GM19328 (cell line): ENCODE results near the gene TSC22D1.

Experiments used
- ATAC-seq: cut with Tn5 transposase; IDR thresholded peaks from one replicate; pipeline ENCODE4 v1.9.1; 2021; ENCODE audit warnings: mild to moderate bottlenecking, moderate library complexity; ENCODE audit not compliant: unreplicated experiment

Gene TSC22D1

DNA sequence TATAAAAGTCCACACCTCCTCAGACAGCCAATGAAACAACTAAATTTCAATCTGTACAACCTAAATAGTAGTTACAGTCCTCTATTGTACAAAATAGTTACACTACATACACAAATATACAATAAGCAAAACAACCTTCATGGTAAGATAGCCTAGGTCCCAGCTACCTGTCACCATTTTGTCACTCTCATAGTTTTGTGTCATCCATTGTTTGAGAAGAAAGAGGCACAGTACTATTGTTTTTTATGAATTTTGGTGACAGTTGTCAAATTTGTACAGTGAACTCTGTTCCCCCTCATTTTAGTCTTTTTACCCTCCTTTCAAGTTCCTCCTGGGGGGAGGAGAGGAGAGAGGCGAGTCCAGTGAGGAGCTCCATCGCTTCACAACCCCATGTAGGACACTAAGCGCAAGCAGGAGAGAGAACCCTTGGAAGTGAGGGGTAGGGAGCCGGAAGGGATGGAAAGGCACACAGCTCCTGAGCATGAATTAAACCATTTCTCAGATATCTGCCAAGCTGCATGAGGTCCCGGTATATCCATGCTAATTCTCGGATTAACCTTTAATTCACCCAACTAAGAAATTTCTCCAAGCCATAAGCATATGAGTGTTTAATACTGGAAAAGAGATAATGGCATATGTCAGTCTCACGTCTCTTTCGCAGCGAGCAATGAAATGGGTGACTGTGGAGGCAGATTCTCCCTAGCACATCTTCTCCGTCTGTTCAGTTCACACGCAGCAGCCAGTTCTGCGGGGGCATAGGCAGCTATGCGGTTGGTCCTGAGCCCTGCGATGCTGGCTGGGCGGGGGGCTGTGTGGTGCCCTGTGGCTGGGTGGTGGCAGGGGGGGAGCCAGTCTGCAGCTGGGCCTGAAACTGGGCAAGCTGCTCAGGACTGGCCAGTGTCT lies 142.0 kb downstream of the TSC22D1 start:
- ATAC-seq, result no peak

DNA sequence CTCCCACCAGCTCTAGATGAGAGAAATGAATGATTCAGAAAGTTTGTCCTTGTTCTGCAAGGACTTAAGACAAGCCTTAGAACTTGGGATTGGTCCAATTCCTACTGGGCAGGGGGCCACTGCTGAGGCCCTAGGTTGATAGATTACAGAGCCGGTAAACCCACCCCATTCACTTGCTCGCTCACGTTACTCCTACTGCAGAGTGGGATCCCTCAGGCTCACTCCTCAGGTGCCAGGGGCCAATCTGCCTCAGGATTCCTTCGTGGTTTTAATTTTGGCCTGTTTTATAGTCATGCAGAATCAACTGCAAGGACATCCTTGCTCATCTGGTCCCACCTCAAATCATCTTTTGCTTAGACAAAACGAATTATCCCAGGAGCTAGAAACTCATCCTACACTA lies 143.5 kb downstream of the TSC22D1 start:
- no peak for ATAC-seq

DNA sequence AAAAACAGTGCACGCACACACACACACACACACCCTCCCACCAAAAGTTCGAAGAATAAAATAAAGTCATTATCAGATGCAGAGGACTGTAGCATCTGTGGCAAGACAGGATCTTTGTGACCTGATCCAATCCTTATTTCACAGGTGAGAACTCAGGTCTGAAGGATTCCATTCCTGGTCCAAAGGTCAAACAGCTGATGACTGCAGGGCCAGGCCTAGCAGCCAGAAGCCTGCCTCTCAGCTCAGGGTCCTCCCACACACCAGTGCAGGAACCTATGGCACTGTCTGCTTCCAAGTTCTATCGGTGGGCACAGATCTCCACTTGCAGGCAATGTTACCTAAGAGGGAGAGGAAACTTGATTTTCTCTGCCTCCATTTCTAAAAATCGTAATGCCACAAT lies 145.0 kb downstream of the TSC22D1 start:
- ATAC-seq, result no peak

DNA sequence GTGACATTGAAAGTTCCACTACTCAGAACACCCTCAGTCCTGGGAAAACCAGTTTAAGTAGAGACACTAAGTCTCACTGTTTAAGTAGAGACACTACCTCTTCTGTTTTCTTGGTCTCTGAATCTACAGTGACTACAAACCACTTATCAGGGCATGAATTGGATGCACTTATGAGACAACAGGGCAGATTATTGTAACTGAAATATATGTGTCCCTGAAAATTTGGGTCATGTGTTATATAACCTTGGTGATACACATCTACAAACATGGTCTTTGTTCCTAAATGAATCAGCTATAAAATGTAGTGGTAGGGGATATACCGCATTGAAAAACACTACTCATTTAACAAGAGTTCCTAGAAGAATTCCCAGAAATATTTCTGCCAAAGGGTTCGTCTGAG lies 146.8 kb downstream of the TSC22D1 start:
- no peak for ATAC-seq

DNA sequence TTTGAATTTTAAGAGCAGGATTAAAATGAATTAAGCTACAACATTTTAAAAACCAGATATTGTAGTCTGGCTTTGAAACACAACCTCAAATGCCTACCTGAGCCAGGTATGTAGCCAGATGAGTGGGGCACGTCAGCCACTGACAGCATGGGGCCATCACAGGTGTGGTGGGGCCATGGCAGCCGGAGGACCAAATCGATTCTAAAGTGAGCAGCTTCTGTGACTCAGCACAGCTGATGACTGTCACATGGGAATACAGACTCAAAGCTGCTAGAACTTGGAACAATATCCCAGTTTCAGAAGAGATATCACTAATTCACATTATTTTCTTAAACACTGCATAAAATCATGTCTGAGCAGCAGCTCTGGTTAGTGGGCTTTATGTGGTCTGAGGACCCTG lies 149.7 kb downstream of the TSC22D1 start:
- ATAC-seq, result no peak

- ATAC-seq, result no peak
Observed at GRCh38 chr13:44425815-44426078, 150.4 kb downstream of the TSC22D1 start.

DNA sequence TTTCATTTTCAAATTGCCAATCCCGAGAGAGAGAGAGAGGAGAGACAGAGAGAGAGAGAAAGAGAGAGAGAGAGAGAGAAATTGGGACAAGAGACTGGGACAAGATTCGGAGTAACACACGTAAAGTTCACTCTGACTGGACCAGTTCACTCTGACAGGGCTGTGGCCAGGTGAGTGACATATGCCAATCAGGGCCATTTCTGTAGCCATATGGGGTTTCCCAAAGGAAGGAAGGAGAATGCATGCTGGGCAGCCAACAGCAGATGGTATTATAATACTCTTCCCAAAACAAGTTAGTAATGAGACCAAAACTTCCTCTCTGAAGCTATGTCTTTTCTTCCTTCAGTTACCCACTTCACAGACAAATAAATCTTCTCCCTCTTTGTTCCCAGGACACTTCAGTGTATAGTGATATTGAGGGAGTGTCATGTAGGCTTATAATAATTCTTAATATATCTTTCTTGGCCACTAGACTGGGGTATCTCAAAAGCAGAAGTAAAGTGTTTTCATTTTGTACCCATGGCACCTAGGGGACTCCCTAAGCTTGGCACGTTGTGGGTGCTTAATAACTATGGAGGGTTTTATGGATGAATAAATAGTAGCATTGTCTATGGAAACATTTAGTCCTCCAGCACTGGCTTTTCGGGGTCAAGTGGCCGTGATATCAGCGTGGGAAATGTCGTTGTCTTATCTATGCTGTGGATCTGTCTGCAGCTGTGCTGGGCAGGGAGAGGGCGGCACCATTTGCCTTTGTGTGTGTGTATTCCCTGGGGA lies 150.9 kb downstream of the TSC22D1 start:
- ATAC-seq, result no peak

DNA sequence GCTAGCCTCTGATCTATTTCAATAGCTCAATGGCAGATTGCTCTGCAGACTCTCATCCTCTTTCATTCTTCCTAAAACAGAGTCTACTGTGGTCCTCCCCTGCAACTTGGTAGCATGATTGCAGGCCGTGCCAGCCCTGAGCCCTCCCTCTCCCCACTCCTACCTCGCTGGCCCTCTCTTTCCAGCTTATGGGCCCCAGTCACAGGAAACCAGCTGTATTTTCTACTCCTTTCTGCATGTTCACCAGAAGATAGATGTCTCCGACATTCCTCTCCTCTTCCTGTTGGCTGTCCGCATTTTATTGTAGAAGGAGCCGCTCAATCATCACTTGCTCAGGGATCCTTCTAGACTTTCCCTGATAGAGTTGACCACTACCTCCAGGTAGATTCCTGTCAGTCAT lies 152.3 kb downstream of the TSC22D1 start:
- ATAC-seq, result no peak

GRCh38 chr13:44422755-44423643 lies 153.1 kb downstream of the TSC22D1 start:
- no peak for ATAC-seq

DNA sequence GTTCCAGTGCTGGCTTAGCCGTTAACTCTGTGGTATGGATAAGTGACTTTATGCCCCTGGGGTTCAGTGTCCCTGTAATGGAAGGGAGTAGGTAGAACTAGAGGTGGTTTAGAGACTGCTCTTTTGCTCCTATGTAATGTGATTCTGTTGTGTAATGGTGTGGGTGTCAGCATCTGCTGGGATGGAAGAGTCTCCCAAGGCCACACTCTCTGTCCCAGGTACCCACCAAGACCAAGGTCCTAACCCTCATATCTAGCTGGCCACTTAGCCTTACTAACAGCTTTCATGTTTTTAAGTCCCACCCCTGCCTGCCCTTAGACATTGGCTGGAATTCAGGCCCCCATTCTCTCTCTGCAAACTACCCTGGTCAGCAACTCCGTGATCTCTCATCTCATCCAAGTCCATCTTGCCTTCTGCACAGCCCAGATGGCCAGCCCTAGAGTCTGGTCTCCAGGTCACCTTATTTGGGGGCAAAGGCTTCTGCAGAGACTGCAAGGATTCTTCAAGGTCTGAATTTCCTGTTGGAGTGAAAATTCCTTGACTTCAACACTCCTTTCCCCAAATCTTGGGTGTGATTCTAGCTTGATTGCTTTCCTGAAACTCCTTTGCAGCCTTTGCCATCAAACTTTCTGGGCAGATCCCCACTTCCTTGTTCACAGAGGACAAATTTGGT lies 154.1 kb downstream of the TSC22D1 start:
- ATAC-seq, result no peak

DNA sequence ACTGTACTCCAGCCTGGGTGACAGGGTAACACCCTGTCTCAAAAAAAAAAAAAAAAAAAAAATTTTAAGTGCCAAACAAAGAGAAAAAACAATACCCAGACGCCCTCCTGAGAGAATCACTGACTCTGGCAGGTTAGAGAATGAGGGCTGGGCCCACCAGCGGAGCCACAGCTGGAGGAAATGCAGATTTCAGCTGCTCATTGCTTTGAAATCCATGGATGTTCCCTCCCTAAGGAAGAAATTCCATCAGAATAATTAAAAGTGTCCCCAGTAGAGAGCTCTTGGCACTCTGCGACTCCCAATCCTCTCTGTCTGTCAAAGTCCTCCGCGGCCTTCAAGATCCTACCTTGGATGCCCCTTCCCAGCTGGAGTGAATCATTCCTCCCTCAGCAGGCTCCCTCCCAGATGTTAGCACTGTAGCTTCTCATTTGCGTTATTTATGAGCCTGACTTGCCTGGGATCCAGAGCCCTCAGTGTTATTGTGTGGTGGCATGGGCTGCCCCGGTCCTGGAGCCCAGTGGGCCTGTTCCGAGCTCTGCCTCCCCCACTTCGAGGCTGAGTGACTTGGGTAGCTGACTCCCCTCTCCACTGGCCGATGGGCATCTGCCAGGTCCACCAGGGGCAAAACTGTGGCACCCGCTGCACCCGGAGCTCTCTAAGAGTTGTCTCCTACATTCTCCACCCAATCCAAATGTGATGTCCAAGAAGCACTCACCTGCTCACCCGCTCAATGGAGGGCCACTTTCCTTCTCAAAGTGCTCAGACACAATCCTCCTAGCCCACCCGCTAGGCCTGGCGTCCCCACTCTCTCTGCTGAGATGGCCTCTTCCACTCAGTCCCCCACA lies 155.5 kb downstream of the TSC22D1 start:
- ATAC-seq, result no peak

GRCh38 chr13:44417876-44418275 lies 158.3 kb downstream of the TSC22D1 start:
- ATAC-seq, result no peak

GRCh38 chr13:44417446-44417845 lies 158.7 kb downstream of the TSC22D1 start:
- no peak for ATAC-seq

GRCh38 chr13:44416744-44417143 lies 159.4 kb downstream of the TSC22D1 start:
- no peak for ATAC-seq

DNA sequence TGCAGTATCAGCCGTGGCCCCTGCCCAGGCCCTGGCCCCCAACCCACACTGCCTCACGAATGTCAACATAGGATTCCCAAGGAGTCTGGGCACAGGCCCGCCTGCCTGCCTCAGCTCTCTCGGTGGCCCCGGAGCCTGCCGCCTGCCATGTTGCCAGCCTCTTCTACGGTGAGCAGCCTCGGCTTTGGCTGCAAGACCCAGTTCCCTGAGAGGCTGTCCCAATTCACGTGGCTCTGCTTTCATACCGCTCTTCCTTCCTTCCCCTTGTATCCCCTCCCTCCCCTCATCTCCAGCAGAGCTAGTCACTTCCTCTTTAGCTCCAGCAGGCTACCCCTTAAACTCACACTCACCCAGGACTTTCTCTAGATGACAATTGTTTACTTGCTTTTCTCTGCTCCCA lies 159.8 kb downstream of the TSC22D1 start:
- no peak for ATAC-seq

GRCh38 chr13:44415815-44416214 lies 160.3 kb downstream of the TSC22D1 start:
- ATAC-seq, result no peak

- ATAC-seq, result no peak
Observed at GRCh38 chr13:44414716-44415115, 161.4 kb downstream of the TSC22D1 start.

DNA sequence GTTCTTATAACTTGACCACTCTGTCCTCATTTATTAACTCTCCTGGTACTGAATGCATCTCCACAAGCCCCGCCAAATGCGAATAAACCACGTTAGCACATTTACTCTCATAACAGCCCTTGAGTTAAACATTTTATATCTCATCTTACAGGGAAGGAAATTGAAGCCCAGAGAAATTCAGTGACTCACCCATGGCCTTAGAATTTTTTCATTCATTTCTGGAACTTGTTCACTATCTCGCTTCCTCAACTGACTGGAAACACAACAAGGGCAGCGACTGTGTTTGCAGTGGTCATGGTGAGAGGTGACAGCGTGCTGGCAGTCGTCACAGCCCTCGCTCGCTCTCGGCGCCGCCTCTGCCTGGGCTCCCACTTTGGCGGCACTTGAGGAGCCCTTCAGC lies 163.0 kb downstream of the TSC22D1 start:
- no peak for ATAC-seq

DNA sequence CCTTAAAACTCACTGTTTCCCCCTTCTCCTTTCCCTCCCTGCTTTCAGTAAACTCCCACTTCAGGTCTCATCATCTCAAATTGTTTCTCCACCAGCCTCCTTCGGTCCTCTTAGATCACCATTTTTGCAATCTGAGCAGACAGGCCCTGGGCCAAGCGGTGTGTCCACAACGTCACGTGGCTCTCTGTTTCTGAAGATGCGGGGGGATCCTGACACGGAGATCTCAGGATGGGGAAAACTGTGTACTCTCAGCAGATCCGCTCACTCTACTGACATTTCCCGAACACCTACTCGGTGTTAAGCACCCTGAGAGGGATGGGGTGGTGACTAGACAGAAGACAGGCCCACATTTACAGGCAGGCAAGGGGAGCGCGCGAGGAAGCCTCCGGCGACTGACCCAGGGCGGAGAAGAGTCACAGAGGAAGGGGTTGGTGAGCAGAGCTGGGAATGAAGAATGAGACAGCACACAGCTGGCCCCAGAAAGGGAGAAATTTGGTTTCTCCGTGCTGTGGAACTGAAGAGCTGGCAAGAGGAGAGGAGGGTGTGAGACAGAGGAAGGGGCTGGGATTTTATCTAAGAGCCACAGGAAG lies 163.7 kb downstream of the TSC22D1 start:
- ATAC-seq, result no peak

GRCh38 chr13:44411841-44412240 lies 164.3 kb downstream of the TSC22D1 start:
- ATAC-seq, result no peak
